KOPT-K1 (cell line): Measurements from ENCODE around the gene CAPN12.
"Not testable (repeated sequence)": the region's sequence is repeated elsewhere in the genome, so short reads cannot be mapped to it uniquely, and the experiment has no call there.

ENCODE experiments used
- H3K27ac ChIP-seq: fragments of 200-600 bp; sonication (generic); 2 replicates; pipeline ENCODE4 v1.5.1; 2016; ENCODE audit warnings: antibody characterized with exemption, mild to moderate bottlenecking, low read depth, low read length; ENCODE audit not compliant: poor library complexity, severe bottlenecking
- H3K36me3 ChIP-seq: fragments of 200-600 bp; sonication (generic); 2 replicates; pipeline ENCODE4 v1.5.1; 2017; ENCODE audit warnings: antibody characterized with exemption, mild to moderate bottlenecking, low read length, moderate library complexity; ENCODE audit not compliant: insufficient read depth
- H3K9me3 ChIP-seq: fragments of 200-600 bp; sonication (generic); 2 replicates; pipeline ENCODE4 v1.5.1; 2017; ENCODE audit warnings: antibody characterized with exemption, low read length, mild to moderate bottlenecking; ENCODE audit not compliant: insufficient read depth, poor library complexity, severe bottlenecking

Gene CAPN12

DNA sequence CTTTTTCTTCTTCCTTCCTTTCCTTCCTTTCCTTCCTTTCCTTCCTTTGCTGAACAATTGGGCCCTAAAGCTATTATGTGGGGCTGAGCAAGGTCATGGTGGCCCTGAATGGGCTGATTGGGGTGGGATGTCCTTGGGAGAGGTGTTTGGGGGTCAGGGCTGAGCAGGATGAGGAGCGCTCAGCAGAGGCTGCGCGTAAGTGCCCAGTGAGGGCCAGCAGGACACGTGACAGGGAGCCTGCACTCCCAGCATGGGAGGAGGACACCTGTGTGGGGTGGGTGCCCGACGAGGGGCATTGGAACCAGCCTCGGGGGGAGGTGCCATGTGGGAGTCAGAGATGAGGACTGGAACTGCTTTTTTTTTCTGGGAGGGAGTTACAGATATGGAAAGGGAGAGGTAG is 34.5 kb upstream of the CAPN12 start:
- Histone ChIP-seq H3K27ac (no peak overlapping the region), H3K9me3 (no peaks in the 10 kb centered on the region), H3K36me3 (no peaks in the 10 kb centered on the region)

GRCh38 chr19:38774181-38774950 is 30.1 kb upstream of the CAPN12 start:
- Histone ChIP-seq H3K36me3 (no peaks in the 10 kb centered on the region), H3K27ac (no peak overlapping the region), H3K9me3 (no peaks in the 10 kb centered on the region)

- Histone ChIP-seq H3K9me3 (no peaks in the 10 kb centered on the region), H3K27ac (no peak within 1 kb of the TSS), H3K36me3 (no peaks in the 10 kb centered on the region)
Observed at GRCh38 chr19:38773469-38774177, 29.3 kb upstream of the CAPN12 start, which contains the start of gene LGALS7. LGALS7 (minus strand) TSS chr19:38773517; CDS start chr19:38773492, 25 bp downstream.

DNA sequence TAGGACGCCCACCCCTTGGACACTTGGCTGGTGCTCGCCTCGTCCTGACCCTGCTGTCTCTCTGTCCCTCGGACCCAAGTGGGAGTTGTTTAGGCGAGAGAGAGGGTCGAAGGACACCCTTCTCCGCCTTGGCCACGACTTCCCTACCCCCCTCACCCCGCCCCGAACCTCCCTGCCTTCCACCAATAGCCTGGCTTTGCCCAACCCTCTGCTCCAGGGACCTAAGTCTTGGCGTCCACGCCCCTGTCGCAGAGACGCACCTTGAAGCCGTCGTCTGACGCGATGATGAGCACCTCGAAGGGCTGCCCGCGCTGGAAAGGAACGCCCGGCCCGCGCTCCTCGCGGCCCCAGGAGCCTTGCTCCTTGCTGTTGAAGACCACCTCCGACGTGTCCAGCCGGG is 27.3 kb upstream of the CAPN12 start:
- not testable (repeated sequence) for H3K9me3 ChIP-seq, H3K27ac ChIP-seq, H3K36me3 ChIP-seq

DNA sequence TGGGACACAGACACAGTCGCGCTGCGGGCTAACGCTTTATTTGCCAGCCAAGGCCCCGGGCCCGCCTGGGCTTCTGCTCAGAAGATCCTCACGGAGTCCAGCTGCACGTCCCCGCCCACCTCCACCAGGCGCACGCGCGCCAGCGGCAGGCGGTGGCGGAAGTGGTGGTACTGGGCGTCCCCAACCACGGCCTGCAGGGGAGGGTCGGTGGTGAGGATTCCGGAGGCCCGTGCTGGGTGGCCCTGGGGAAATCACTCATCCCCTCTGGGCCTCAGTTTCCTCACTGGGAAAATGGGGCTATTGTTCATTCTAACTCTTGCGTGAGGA is 26.6 kb upstream of the CAPN12 start:
- not testable (repeated sequence) for H3K9me3 ChIP-seq, H3K27ac ChIP-seq, H3K36me3 ChIP-seq

DNA sequence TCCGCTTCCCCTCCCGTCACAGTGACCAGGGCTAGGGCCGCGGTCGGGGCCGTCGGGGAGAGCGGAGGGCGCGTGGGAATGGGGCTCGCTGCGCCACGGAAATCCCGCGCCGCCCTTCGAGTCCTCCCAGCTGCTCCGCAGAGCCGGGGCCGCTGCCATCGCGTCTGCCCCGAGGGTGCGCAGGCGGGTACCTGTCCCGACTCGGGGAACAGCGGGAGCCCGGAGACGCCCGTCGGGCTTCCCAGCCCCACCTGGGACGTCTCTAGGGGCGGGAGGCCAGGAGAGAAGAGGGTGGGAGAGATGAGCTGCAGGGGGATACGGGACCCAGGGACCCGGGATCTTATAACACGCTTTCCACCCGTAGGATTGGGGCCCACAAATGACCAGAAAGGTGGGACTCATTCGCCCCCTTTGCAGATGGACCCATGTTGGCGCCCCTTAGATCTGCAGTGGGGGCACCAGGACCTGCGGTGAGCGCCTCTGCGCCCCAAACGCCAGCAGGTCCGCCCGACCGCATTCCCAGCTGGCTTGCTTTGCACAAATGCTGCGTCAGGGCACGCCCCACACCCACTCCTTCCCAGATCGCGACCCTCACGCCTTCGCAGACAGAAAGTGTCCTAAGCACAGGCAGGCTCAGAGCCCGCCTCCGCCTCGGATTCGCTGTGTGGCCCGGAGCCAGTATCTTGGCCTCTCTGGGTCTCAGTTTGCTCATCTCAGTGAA is 26.1 kb upstream of the CAPN12 start:
- H3K9me3 ChIP-seq, H3K27ac ChIP-seq: not testable (repeated sequence)

GRCh38 chr19:38769635-38770211 is 25.4 kb upstream of the CAPN12 start:
- Histone ChIP-seq H3K27ac (no peak overlapping the region), H3K36me3 (no peaks in the 10 kb centered on the region), H3K9me3 (no peaks in the 10 kb centered on the region)

More for the DNA sequence above, 26.1 kb upstream of the CAPN12 start:
- not testable (repeated sequence) for H3K36me3 ChIP-seq

GRCh38 chr19:38766276-38767047 is 22.2 kb upstream of the CAPN12 start:
- H3K36me3 ChIP-seq: no peaks in the 10 kb centered on the region
- H3K27ac ChIP-seq: no peak overlapping the region
- H3K9me3 ChIP-seq: no peaks in the 10 kb centered on the region

DNA sequence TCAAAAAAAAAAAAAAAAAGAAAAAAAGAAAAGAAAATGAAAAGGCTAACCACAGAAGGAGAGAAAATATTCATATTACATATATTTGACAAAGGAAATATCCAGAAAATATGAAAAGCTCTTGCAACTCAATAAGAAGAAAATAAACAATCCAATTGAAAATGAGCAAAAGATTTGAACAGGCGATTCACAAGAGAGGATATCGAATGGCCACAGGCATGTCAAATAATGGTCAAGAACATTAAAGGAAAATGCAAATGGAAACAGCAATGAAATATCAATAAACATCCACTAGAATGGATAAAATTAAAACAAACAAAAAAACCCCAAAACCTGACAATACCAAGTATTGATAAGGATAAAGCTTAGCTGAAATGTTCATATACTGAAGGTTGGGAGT is 20.9 kb upstream of the CAPN12 start:
- Histone ChIP-seq H3K36me3 (no peaks in the 10 kb centered on the region), H3K27ac (no peak overlapping the region), H3K9me3 (no peaks in the 10 kb centered on the region)

- Histone ChIP-seq H3K36me3 (no peaks in the 10 kb centered on the region), H3K9me3 (no peaks in the 10 kb centered on the region), H3K27ac (no peak overlapping the region)
Observed at GRCh38 chr19:38763795-38764220, 19.5 kb upstream of the CAPN12 start.

GRCh38 chr19:38761884-38762389 is 17.7 kb upstream of the CAPN12 start:
- not testable (repeated sequence) for H3K27ac ChIP-seq, H3K9me3 ChIP-seq, H3K36me3 ChIP-seq

GRCh38 chr19:38760805-38761517 is 16.7 kb upstream of the CAPN12 start:
- H3K36me3 ChIP-seq, H3K9me3 ChIP-seq, H3K27ac ChIP-seq: not testable (repeated sequence)

DNA sequence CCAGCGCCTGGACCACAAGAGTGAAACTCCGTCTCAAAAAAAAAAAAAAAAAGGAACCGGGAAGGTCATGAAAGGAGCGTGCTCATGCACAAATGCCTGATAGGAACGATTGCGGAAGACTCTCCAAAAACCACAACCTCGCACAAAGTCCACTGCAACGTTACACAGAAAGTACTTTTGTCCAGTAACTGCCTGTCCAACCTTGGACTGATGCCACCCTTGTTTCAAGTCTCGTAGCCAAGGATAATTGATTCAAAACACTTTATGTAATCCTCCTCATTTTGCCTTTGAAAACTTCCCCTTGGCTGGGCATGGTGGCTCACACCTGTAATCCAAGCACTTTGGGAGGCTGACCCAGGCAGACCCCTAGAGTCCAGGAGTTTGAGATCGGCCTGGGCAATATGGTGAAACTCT is 15.3 kb upstream of the CAPN12 start:
- H3K36me3 ChIP-seq: no peaks in the 10 kb centered on the region
- no peak overlapping the region for H3K27ac ChIP-seq
- no peaks in the 10 kb centered on the region for H3K9me3 ChIP-seq

DNA sequence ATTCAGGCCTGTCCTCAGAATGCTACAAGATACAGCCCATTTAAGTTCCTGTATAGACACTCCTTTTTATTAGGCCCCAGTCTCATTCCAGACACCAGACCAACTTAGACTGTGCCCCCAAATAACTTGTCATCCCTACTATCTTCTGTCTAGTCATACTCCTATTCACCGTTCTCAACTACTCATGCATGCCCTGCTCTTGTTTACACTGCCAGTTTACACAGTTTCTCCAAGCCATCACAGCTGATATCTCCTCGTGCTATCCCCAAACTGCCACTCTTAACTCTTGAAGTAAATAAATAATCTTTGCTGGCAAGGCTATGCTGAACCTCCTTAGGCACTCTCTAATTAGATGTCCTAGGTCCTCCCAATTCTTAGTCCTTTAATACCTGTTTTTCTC is 9.9 kb upstream of the CAPN12 start:
- not testable (repeated sequence) for H3K36me3 ChIP-seq, H3K9me3 ChIP-seq, H3K27ac ChIP-seq
